Measurements from ENCODE around the gene BUD31. TPM values are rescaled to one million over a fixed set of nuclear protein-coding genes. Genes with fewer than 3 reads are reported as not detected.

BUD31 gene
- total and polyA plus RNA-seq, 2 of the 13 experiments (the other 11 are each of a cell fraction or from before 2014, with no cell fraction given) = 35.1 to 79.1 TPM

DNA sequence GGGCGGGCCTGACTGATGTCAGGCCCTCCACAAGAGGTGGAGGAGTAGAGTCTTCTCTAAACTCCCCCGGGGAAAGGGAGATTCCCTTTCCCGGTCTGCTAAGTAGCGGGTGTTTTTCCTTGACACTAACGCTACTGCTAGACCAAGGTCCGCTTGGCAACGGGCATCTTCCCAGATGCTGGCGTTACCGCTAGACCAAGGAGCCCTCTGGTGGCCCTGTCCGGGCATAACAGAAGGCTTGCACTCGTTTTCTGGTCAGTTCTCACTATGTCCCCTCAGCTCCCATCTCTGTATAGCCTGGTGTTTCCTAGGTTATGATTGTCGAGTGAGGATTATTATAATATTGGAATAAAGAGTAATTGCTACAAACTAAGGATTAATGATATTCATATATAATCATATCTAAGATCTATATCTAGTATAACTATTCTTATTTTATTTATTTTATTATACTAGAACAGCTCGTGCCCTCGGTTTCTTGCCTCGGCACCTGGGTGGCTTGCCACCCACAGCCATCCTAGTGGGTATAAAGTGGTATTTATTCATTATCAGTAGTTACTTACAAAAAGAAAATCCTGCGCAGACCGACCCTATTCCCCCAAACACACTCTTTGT lies 6.9 kb downstream of the BUD31 start (continued):
- TF ChIP-seq, protein P1, sequence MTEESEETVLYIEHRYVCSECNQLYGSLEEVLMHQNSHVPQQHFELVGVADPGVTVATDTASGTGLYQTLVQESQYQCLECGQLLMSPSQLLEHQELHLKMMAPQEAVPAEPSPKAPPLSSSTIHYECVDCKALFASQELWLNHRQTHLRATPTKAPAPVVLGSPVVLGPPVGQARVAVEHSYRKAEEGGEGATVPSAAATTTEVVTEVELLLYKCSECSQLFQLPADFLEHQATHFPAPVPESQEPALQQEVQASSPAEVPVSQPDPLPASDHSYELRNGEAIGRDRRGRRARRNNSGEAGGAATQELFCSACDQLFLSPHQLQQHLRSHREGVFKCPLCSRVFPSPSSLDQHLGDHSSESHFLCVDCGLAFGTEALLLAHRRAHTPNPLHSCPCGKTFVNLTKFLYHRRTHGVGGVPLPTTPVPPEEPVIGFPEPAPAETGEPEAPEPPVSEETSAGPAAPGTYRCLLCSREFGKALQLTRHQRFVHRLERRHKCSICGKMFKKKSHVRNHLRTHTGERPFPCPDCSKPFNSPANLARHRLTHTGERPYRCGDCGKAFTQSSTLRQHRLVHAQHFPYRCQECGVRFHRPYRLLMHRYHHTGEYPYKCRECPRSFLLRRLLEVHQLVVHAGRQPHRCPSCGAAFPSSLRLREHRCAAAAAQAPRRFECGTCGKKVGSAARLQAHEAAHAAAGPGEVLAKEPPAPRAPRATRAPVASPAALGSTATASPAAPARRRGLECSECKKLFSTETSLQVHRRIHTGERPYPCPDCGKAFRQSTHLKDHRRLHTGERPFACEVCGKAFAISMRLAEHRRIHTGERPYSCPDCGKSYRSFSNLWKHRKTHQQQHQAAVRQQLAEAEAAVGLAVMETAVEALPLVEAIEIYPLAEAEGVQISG (CRISPR knock-in tag; IDR thresholded peaks at IDR 0.05) = peak; percentile 40; the same call in 1 of the 2 replicates
- TF ChIP-seq STAG1 (CRISPR knock-in tag; IDR thresholded peaks at IDR 0.05) = peak; percentile 78
- TF ChIP-seq GATAD2A (CRISPR knock-in tag; IDR thresholded peaks at IDR 0.05) = peak; percentile 39; the same call in 1 of the 2 replicates
- TF ChIP-seq, protein P2, sequence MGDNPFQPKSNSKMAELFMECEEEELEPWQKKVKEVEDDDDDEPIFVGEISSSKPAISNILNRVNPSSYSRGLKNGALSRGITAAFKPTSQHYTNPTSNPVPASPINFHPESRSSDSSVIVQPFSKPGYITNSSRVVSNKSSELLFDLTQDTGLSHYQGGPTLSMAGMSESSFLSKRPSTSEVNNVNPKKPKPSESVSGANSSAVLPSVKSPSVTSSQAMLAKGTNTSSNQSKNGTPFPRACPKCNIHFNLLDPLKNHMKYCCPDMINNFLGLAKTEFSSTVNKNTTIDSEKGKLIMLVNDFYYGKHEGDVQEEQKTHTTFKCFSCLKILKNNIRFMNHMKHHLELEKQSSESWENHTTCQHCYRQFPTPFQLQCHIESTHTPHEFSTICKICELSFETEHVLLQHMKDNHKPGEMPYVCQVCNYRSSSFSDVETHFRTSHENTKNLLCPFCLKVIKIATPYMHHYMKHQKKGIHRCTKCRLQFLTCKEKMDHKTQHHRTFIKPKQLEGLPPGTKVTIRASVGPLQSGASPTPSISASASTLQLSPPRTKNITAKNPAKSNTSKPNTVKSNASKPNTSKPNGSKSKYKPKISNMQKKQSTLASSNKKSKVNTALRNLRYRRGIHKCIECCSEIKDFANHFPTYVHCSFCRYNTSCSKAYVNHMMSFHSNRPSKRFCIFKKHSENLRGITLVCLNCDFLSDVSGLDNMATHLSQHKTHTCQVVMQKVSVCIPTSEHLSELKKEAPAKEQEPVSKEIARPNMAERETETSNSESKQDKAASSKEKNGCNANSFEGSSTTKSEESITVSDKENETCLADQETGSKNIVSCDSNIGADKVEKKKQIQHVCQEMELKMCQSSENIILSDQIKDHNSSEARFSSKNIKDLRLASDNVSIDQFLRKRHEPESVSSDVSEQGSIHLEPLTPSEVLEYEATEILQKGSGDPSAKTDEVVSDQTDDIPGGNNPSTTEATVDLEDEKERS (CRISPR knock-in tag; IDR thresholded peaks at IDR 0.05) = peak; percentile 86
- TF ChIP-seq HDAC2 (CRISPR knock-in tag; IDR thresholded peaks at IDR 0.05) = peak; percentile 27; the same call in 1 of the 2 replicates
- TF ChIP-seq, protein P3, sequence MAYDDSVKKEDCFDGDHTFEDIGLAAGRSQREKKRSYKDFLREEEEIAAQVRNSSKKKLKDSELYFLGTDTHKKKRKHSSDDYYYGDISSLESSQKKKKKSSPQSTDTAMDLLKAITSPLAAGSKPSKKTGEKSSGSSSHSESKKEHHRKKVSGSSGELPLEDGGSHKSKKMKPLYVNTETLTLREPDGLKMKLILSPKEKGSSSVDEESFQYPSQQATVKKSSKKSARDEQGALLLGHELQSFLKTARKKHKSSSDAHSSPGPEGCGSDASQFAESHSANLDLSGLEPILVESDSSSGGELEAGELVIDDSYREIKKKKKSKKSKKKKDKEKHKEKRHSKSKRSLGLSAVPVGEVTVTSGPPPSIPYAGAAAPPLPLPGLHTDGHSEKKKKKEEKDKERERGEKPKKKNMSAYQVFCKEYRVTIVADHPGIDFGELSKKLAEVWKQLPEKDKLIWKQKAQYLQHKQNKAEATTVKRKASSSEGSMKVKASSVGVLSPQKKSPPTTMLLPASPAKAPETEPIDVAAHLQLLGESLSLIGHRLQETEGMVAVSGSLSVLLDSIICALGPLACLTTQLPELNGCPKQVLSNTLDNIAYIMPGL (CRISPR knock-in tag; IDR thresholded peaks at IDR 0.05; ENCODE audit: borderline replicate concordance in 1 of 2, low read depth in 1 of 2) = peak in 1 of 2 experiments; percentile 49; a peak in 1 of 4 replicates
- 0 out of 2 replicates have a peak, but pooled peaks have one; percentile 49 for TF ChIP-seq CBX5 (CRISPR knock-in tag; IDR thresholded peaks at IDR 0.05; ENCODE audit: borderline replicate concordance)
- 0 out of 2 replicates have a peak, but pooled peaks have one; percentile 18 for TF ChIP-seq THAP11 (CRISPR knock-in tag; IDR thresholded peaks at IDR 0.05)
- TF ChIP-seq KDM3A (CRISPR knock-in tag; IDR thresholded peaks at IDR 0.05; ENCODE audit: low read depth) = 0 out of 2 replicates have a peak, but pooled peaks have one; percentile 32
- TF ChIP-seq ZNF335 (CRISPR knock-in tag; IDR thresholded peaks at IDR 0.05) = peak; percentile 85
- TF ChIP-seq KDM2A (CRISPR knock-in tag; IDR thresholded peaks at IDR 0.05; ENCODE audit: borderline replicate concordance, low read depth) = peak; percentile 69; the same call in 1 of the 2 replicates
- TF ChIP-seq, protein P4, sequence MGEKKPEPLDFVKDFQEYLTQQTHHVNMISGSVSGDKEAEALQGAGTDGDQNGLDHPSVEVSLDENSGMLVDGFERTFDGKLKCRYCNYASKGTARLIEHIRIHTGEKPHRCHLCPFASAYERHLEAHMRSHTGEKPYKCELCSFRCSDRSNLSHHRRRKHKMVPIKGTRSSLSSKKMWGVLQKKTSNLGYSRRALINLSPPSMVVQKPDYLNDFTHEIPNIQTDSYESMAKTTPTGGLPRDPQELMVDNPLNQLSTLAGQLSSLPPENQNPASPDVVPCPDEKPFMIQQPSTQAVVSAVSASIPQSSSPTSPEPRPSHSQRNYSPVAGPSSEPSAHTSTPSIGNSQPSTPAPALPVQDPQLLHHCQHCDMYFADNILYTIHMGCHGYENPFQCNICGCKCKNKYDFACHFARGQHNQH (CRISPR knock-in tag; IDR thresholded peaks at IDR 0.05) = 0 out of 2 replicates have a peak, but pooled peaks have one; percentile 44
- peak; percentile 32; the same call in 1 of the 2 replicates for TF ChIP-seq HOXA3 (CRISPR knock-in tag; IDR thresholded peaks at IDR 0.05)
- TF ChIP-seq, protein P5, sequence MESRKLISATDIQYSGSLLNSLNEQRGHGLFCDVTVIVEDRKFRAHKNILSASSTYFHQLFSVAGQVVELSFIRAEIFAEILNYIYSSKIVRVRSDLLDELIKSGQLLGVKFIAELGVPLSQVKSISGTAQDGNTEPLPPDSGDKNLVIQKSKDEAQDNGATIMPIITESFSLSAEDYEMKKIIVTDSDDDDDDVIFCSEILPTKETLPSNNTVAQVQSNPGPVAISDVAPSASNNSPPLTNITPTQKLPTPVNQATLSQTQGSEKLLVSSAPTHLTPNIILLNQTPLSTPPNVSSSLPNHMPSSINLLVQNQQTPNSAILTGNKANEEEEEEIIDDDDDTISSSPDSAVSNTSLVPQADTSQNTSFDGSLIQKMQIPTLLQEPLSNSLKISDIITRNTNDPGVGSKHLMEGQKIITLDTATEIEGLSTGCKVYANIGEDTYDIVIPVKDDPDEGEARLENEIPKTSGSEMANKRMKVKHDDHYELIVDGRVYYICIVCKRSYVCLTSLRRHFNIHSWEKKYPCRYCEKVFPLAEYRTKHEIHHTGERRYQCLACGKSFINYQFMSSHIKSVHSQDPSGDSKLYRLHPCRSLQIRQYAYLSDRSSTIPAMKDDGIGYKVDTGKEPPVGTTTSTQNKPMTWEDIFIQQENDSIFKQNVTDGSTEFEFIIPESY (CRISPR knock-in tag; IDR thresholded peaks at IDR 0.05) = peak; percentile 100
- TF ChIP-seq SALL1 (CRISPR knock-in tag; IDR thresholded peaks at IDR 0.05) = peak; percentile 37; the same call in 1 of the 2 replicates
- peak; percentile 54 for TF ChIP-seq RAD21 (CRISPR knock-in tag; IDR thresholded peaks at IDR 0.05)

Data from HepG2 (cell line).